HL-60 (cell line): ENCODE data around the gene NEURL1.

ENCODE experiments used
- DNase-seq, 2 experiments: peaks; one replicate each; pipeline ENCODE4 v3.0.0-alpha.2; 2010 to 2020; ENCODE audit warnings: low read depth in 1 of 2, low spot score in 1 of 2
- H3K27ac ChIP-seq: fragments of 250-450 bp; sonication (Bioruptor Pico); replicated peaks from 2 replicates; pipeline ENCODE4 v1.5.1; 2020; ENCODE audit warnings: mild to moderate bottlenecking, moderate library complexity
- H3K27me3 ChIP-seq: fragments of 250-450 bp; sonication (Bioruptor Pico); 2 replicates; pipeline ENCODE4 v1.5.1; 2021; ENCODE audit warnings: mild to moderate bottlenecking, moderate library complexity; ENCODE audit not compliant: insufficient read depth, poor library complexity, severe bottlenecking
- H3K4me3 ChIP-seq: replicated peaks from 2 replicates; pipeline ENCODE4 v1.5.1; 2011; ENCODE audit warnings: mild to moderate bottlenecking, control low read depth, low read length; ENCODE audit not compliant: insufficient read depth
- GABPA ChIP-seq: IDR thresholded peaks from 2 replicates; pipeline ENCODE4 v1.6.1; 2012; ENCODE audit warnings: low read depth
- POLR2AphosphoS5 ChIP-seq: IDR thresholded peaks from 2 replicates; pipeline ENCODE4 v1.6.1; 2012; ENCODE audit warnings: low read depth
- SPI1 ChIP-seq: IDR thresholded peaks from 2 replicates; pipeline ENCODE4 v1.6.1; 2012; ENCODE audit warnings: low read depth, mild to moderate bottlenecking, borderline replicate concordance
- TF ChIP-seq, protein P1 (sequence below): IDR thresholded peaks from one replicate; pipeline ENCODE4 v1.5.1; 2011; ENCODE audit warnings: low read length, control low read depth, inconsistent platforms; ENCODE audit not compliant: insufficient read depth
- TF ChIP-seq, protein P2 (sequence below): IDR thresholded peaks from 2 replicates; pipeline ENCODE4 v1.6.1; 2012; ENCODE audit warnings: low read depth; ENCODE audit not compliant: insufficient replicate concordance

The NEURL1 gene

DNA sequence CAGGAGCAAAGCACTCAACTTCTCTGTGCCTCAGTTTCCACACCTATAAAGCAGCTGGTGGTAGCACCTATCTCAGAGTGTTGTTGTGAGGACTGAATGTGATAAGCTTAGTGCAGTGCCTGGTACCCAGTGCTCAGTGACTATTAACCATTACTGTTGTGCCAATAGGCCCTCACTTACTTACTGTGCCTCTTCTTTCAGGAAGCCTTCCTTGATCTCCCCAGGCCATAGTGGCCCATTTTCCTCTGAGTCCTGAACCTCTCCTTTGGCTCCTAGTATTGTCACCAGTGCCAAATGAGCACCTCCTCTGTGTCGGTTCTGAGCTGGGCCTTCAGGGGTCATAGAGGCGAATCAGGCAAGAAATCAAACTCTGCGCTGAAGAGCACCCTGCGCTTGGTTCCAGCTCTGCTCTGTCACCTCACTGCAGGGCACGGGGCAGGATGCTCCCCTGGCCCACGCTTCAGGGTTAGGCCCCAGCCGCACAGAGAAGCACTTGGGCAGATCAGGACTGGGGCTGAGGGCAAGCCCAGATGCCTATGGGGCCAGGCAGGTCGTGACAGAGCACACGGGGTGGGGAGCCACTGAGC is 37.3 kb upstream of the NEURL1 start:
- H3K4me3 ChIP-seq: no peak overlapping the region
- TF ChIP-seq, protein P1, sequence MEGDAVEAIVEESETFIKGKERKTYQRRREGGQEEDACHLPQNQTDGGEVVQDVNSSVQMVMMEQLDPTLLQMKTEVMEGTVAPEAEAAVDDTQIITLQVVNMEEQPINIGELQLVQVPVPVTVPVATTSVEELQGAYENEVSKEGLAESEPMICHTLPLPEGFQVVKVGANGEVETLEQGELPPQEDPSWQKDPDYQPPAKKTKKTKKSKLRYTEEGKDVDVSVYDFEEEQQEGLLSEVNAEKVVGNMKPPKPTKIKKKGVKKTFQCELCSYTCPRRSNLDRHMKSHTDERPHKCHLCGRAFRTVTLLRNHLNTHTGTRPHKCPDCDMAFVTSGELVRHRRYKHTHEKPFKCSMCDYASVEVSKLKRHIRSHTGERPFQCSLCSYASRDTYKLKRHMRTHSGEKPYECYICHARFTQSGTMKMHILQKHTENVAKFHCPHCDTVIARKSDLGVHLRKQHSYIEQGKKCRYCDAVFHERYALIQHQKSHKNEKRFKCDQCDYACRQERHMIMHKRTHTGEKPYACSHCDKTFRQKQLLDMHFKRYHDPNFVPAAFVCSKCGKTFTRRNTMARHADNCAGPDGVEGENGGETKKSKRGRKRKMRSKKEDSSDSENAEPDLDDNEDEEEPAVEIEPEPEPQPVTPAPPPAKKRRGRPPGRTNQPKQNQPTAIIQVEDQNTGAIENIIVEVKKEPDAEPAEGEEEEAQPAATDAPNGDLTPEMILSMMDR: no peak
- TF ChIP-seq POLR2AphosphoS5 (no peak), SPI1 (no peak), GABPA (no peak)
- TF ChIP-seq, protein P2, sequence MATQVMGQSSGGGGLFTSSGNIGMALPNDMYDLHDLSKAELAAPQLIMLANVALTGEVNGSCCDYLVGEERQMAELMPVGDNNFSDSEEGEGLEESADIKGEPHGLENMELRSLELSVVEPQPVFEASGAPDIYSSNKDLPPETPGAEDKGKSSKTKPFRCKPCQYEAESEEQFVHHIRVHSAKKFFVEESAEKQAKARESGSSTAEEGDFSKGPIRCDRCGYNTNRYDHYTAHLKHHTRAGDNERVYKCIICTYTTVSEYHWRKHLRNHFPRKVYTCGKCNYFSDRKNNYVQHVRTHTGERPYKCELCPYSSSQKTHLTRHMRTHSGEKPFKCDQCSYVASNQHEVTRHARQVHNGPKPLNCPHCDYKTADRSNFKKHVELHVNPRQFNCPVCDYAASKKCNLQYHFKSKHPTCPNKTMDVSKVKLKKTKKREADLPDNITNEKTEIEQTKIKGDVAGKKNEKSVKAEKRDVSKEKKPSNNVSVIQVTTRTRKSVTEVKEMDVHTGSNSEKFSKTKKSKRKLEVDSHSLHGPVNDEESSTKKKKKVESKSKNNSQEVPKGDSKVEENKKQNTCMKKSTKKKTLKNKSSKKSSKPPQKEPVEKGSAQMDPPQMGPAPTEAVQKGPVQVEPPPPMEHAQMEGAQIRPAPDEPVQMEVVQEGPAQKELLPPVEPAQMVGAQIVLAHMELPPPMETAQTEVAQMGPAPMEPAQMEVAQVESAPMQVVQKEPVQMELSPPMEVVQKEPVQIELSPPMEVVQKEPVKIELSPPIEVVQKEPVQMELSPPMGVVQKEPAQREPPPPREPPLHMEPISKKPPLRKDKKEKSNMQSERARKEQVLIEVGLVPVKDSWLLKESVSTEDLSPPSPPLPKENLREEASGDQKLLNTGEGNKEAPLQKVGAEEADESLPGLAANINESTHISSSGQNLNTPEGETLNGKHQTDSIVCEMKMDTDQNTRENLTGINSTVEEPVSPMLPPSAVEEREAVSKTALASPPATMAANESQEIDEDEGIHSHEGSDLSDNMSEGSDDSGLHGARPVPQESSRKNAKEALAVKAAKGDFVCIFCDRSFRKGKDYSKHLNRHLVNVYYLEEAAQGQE: no peak
- DNase-seq: no peak
- H3K27ac ChIP-seq: no peak overlapping the region
- H3K27me3 ChIP-seq: no peaks in the 10 kb centered on the region

DNA sequence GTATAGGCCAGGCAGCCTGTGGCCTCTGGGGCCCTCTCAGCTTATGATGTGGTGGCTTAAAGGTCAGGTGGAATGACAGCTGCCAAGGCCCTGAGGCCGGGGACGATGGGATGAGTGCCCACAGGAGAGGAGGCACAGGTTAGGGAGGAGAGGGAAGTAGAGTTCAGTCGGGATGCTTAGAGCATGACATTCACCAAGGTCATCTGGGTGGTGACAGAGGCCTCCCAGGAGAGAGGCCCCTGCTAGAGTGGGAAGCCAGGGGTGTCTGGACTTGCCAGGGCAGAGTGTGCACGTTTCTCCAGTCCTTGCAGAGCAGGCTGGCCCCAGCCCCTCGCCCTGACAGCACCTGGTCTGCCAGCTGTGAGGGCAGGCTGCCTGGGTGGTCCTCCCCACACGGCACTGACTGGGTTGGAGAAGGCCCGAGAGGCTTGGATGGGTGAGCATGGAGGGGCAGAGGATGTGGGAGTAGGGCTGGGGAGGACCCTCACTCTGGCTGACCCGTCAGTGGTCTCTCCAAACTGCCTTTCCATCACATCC is 36.3 kb upstream of the NEURL1 start:
- no peaks in the 10 kb centered on the region for H3K27me3 ChIP-seq
- H3K4me3 ChIP-seq: no peak overlapping the region
- H3K27ac ChIP-seq: no peak overlapping the region
- TF ChIP-seq GABPA (no peak), POLR2AphosphoS5 (no peak), SPI1 (no peak)
- TF ChIP-seq, protein P1: no peak
- TF ChIP-seq, protein P2: no peak
- no peak for DNase-seq

DNA sequence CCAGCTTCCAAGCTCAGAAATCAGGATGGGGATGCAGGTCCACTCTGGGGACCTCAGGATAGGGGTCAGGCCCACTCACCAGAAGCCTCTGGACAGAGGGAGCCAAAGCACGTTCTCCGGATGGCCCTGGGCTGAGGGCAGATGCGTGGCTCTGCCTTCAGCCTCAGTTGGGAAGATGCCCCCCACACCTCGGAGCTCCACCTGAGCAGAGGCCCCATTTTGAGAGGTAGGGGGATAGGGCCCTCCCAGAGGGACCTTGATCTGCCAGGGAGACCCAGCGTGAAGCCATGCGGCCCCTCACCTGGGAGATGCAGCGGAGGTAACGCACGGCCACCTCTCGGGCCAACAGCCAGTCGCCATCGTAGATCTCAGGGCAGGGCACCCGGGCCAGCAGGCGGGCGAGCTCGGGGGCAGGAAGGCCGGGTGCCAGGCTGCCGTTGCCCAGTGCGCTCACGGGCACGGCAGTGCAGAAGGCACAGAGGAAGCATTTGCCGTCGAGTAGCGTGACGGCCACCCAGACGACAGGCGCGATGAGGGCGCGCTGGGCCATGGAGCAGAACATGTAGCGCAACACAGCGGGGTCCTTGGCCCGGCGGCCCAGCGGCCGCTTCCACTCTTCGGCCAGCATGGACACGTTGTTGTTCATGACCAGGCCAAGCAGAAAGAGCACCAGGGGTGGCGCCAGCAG is 35.5 kb upstream of the NEURL1 start:
- H3K4me3 ChIP-seq: no peak overlapping the region
- TF ChIP-seq, protein P2: no peak
- TF ChIP-seq SPI1: no peak
- DNase-seq: no peak
- no peak overlapping the region for H3K27ac ChIP-seq
- no peaks in the 10 kb centered on the region for H3K27me3 ChIP-seq
